RKO (cell line): Measurements from ENCODE around the gene HOXB6.

Experiments
- DNase-seq: peaks from one replicate; pipeline ENCODE4 v3.0.0-alpha.2; 2016; ENCODE audit warnings: low spot score

The HOXB6 gene

GRCh38 chr17:48552466-48553189 lies 52.2 kb downstream of the HOXB6 start:
- no peak for DNase-seq

GRCh38 chr17:48551596-48552465 lies 53.0 kb downstream of the HOXB6 start:
- no peak for DNase-seq

DNA sequence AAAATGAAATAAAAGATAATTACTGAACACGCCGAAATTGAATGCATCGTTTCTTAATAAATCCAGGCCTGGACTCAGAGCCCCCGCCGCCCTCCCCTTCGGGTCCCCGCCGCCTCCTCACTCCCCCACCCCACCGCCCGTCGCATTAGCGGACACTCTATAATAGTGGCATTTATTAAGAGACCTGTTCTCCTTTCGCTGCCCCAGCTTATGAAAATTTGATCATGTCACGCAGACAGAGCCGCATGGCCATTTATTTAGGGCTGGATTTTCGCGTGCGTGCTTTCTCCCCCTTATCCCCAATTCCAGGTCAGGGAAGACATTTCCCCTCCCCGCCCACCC lies 53.6 kb downstream of the HOXB6 start:
- DNase-seq = no peak

GRCh38 chr17:48550502-48551213 lies 54.1 kb downstream of the HOXB6 start:
- DNase-seq = no peak

DNA sequence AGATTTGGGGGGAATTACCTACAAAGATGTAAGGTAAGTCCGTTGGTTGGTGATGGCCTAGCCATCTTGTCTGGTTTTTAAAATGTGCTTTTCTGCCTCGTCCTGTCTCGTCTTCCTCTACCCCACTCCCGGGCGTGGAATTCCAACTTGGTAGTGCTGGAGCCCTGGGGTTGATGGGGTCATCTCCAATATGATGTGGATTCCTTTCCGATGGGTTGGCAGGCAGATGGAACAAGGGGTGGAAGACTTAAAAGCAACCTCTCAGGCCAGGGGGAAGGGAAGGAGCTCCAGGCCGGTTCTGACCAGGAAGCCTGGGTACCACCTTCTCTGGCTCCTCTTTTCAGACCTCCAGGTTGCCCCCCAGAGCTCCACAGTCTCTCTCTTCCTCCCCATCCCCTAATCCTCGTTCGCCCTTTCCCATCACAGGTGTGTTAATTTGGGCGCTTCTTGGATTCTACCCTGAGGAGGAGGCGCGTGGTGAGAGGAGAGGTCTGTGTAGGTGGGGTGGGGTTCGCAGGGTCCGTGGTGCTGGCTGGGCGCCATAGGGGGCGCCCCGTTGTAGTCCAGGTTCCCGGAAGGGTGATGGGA lies 54.8 kb downstream of the HOXB6 start:
- no peak for DNase-seq

DNA sequence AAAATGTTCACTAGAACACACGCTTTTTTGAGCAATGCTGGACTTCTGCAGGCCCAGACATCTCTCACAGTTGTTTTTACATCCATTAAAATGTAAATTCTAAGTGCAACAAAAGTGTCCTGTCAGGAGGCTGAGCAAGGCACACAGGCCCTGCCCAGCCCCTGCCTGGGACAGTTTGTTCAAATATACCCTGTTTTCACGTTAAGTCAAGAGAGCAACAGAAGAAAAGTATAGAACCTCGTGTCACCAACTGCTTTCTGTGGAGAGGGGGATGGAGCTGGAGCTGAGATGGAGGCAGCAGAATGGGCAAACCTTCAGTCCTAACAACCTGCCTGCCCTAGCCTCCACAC lies 55.5 kb downstream of the HOXB6 start:
- no peak for DNase-seq

- DNase-seq = no peak
These were observed 56.1 kb downstream of the HOXB6 start for GRCh38 chr17:48548523-48549280.

DNA sequence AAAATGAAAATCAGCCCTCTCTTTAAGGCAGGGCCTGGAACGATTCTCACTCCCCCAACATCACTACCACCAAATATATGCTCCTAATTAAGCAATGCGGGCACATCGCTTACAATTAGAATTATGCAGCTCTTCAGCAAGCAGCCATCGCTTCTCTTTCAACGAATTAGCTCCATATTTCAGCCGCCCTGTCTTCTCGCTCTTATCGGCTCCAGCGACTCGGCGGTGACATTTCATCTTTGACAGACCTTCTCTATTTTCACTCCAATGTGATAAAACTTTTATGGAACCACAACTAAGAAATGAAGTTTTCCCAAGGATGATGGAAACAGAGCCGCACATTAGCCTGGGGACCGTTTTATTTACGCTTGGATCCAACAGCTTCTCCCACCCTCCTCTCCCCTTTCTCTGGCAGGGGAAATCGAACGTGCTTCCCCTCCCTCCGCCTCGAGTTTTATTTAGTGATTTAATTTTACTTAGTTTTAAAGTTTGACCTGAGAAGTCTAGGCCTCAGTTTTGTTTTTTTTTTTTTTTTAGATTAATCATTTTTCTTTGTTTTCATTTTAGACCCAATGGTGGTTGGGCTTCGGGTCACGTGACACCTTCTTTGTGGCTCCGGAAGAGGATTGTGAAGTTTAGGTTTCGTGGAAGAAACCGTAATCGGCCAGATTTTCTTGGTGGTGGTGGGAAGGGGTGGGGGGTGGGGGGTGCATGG lies 56.8 kb downstream of the HOXB6 start:
- DNase-seq = no peak

GRCh38 chr17:48546924-48547807 lies 57.6 kb downstream of the HOXB6 start:
- no peak for DNase-seq

DNA sequence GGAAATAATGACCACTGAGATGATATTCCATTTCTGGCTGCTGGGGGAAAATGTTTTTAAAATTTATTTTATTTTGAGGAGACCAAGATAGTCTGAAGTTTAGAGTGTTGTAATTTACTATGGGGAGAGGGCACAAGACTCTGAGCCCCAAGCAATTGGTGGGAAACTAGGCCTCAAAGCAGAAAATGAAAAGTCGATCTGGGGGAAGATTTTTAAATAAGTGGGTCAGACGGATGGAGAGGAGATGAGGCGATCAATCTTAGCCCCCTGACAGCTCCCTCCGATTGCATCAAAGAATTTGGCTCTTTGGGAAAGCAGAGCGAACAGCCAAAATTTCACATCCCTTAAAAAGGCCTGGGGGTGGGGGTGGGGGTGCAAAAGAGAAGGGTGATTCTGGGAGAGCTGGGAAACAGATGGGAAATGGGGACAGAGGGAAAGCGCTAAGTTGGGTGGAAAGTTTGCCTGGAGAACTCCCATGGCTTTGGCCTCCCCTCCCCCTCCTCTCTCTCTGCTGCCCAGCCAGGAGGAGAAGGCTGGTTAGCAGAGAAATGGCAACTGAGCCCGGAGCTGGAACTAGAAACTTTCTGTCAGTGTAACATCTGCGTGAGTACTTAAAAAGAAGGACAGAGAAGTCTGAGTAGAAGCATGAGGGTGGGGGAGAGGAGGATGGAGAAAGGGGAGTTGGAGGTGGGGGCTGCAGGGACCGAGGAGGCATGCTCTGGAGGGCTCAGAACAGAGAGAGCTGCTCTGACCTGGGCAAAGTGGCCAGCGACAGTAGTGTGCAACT lies 58.5 kb downstream of the HOXB6 start:
- DNase-seq = no peak
